Measurements from ENCODE around the gene CARS1. TPM values are rescaled to one million over a fixed set of nuclear protein-coding genes. Genes with fewer than 3 reads are reported as not detected.

Gene CARS1
- total RNA-seq, 2 donors from 2014 or later: 15.8 to 20.8 TPM

- Histone ChIP-seq H3K9me3 (no peaks in the 10 kb centered on the region), H3K27me3 (no peaks in the 10 kb centered on the region), H3K27ac (no peak overlapping the region), H3K4me1 (no peaks in the 10 kb centered on the region), H3K4me3 (no peak overlapping the region), H3K36me3 (replicated peaks in 1 of 2; ENCODE audit: insufficient read depth in 1 of 2, low read depth in 2 of 2) (no peaks in the 10 kb centered on the region)
- ATAC-seq: no peak
- no peak for DNase-seq
- intact Hi-C loops (cut with DNase I): no loop called here
- TF ChIP-seq POLR2A (IDR thresholded peaks at IDR 0.05): no peak
- TF ChIP-seq, protein P1, sequence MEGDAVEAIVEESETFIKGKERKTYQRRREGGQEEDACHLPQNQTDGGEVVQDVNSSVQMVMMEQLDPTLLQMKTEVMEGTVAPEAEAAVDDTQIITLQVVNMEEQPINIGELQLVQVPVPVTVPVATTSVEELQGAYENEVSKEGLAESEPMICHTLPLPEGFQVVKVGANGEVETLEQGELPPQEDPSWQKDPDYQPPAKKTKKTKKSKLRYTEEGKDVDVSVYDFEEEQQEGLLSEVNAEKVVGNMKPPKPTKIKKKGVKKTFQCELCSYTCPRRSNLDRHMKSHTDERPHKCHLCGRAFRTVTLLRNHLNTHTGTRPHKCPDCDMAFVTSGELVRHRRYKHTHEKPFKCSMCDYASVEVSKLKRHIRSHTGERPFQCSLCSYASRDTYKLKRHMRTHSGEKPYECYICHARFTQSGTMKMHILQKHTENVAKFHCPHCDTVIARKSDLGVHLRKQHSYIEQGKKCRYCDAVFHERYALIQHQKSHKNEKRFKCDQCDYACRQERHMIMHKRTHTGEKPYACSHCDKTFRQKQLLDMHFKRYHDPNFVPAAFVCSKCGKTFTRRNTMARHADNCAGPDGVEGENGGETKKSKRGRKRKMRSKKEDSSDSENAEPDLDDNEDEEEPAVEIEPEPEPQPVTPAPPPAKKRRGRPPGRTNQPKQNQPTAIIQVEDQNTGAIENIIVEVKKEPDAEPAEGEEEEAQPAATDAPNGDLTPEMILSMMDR (IDR thresholded peaks at IDR 0.05): no peak
- WGBS, 2 donors: 93 to 96% methylated on average over 12 to 14 of the region's 14 CpGs
These were observed 31.6 kb upstream of the CARS1 start for GRCh38 chr11:3088806-3089205.

DNA sequence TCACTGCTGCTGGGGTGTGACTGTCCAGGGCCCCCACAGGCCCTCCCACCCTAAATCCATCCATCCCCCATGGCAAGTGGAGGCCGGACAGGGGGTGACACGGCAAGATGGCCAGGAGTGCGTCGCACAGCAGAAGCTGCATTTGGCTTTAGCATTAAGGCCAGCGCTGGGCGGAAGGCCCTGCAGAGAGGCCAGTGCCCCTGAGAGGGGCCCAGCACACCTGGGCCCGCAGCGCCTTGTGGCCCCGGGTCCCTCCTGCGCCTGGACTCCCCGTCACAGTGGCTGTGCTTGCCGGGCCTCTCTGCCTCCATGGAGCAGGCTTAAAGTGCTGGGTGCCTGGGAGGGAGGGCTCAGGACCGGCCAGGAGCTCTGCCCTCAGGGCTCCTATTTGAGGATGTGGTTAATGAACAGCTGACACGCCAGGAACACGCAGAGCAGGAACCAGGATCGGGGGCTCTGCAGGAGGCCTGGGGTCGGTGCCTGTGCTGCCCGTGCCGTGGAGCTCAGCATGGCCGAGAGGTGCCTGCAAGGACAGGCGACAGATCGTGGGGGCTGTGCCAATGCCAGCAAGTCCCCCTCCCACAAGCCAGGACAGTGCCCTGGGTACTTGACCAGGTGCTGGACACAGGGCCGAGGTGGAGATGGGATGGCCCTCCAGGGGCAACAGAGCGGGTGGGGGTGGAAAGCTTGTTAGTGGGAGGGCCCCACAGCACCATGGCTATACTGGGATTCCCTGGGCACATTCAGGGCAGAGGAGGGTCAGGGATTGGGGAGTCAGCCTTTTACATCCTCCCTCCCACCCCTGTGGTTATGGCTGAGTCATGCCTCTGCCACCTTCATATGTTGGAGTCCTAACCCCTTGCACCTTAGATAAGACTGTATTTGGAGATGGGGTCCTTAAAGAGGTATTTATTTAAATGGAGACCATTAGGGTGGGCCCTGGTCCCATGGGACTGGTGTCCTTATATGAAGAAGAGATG, 30.9 kb upstream of the CARS1 start:
- no peaks in the 10 kb centered on the region for H3K36me3 ChIP-seq (replicated peaks in 1 of 2; ENCODE audit: insufficient read depth in 1 of 2, low read depth in 2 of 2)
- 67 to 78% methylated on average over 1 to 23 of the region's 24 CpGs for WGBS, 2 donors
- no peaks in the 10 kb centered on the region for H3K27me3 ChIP-seq
- DNase-seq: no peak
- no peak overlapping the region for H3K4me3 ChIP-seq
- TF ChIP-seq, protein P1 (IDR thresholded peaks at IDR 0.05): no peak
- no peaks in the 10 kb centered on the region for H3K9me3 ChIP-seq
- no peak for ATAC-seq
- intact Hi-C loops (cut with DNase I): no loop called here
- no peak overlapping the region for H3K27ac ChIP-seq
- no peaks in the 10 kb centered on the region for H3K4me1 ChIP-seq

- Histone ChIP-seq H3K4me3 (no peak overlapping the region), H3K36me3 (replicated peaks in 1 of 2; ENCODE audit: insufficient read depth in 1 of 2, low read depth in 2 of 2) (no peaks in the 10 kb centered on the region), H3K27me3 (no peaks in the 10 kb centered on the region), H3K27ac (no peak overlapping the region), H3K4me1 (no peaks in the 10 kb centered on the region), H3K9me3 (no peaks in the 10 kb centered on the region)
- DNase-seq (no peak), ATAC-seq (no peak)
- no peak for TF ChIP-seq POLR2A (IDR thresholded peaks at IDR 0.05)
- TF ChIP-seq, protein P1 (IDR thresholded peaks at IDR 0.05): no peak
- intact Hi-C loops (cut with DNase I): no loop called here
- WGBS, 2 donors: 88 to 98% methylated on average over 9 of the region's 11 CpGs
These were observed 30.1 kb upstream of the CARS1 start for GRCh38 chr11:3087373-3087772.

DNA sequence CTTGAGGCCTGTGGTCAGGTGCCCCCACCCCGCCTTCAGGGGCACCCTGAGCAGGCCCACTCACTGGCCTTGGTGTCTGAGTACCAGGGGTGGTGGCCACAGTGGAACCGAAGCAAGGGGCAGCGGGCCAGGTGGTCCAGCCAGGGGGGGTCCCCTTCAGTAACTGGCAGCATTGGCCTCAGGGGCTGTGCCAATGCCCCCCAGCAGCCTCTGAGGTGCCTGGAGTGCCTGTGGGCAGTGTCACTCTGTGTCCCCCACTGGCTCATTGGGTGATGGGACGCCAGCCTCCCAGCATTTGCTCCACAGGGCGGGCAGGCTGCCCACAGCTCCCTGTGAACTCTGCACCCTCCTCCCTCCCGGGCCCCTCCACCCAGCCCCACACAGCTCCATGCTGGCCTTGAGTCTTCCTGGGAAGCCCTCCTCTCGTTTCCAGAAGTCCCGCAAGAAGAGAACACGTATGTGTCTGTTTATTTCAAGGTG, 29.5 kb upstream of the CARS1 start:
- H3K27ac ChIP-seq: no peak overlapping the region
- ATAC-seq (no peak), DNase-seq (no peak)
- H3K9me3 ChIP-seq: no peaks in the 10 kb centered on the region
- no peaks in the 10 kb centered on the region for H3K36me3 ChIP-seq (replicated peaks in 1 of 2; ENCODE audit: insufficient read depth in 1 of 2, low read depth in 2 of 2)
- 55 to 64% methylated on average over 5 to 9 of the region's 9 CpGs for WGBS, 2 donors
- intact Hi-C loops (cut with DNase I): no loop called here
- H3K4me3 ChIP-seq: no peak overlapping the region
- no peaks in the 10 kb centered on the region for H3K4me1 ChIP-seq
- TF ChIP-seq, protein P1 (IDR thresholded peaks at IDR 0.05): no peak
- TF ChIP-seq POLR2A (IDR thresholded peaks at IDR 0.05): no peak
- H3K27me3 ChIP-seq: no peaks in the 10 kb centered on the region

All from body of pancreas (tissue), 4 donors.